IPS DF 6.9 (cell line): ENCODE results near the gene TUT1.

Experiments used
- DNase-seq: peaks from one replicate; pipeline ENCODE4 v3.0.0-alpha.2; 2013; ENCODE audit warnings: low read depth, low spot score
- H3K27ac ChIP-seq: one replicate; pipeline ENCODE4 v1.5.1; 2013; ENCODE audit warnings: low read length, control low read depth
- H3K27me3 ChIP-seq: 2 replicates; pipeline ENCODE4 v1.6.1; 2013; ENCODE audit warnings: mild to moderate bottlenecking, low read length; ENCODE audit not compliant: control insufficient read depth, insufficient read depth
- H3K36me3 ChIP-seq: 2 replicates; pipeline ENCODE4 v1.6.1; 2013; ENCODE audit warnings: low read length; ENCODE audit not compliant: control insufficient read depth, insufficient read depth
- H3K4me1 ChIP-seq: 2 replicates; pipeline ENCODE4 v1.6.1; 2013; ENCODE audit warnings: low read length; ENCODE audit not compliant: control insufficient read depth, insufficient read depth
- H3K4me3 ChIP-seq: 2 replicates; pipeline ENCODE4 v1.5.1; 2013; ENCODE audit warnings: mild to moderate bottlenecking, low read length
- H3K9me3 ChIP-seq: 2 replicates; pipeline ENCODE4 v1.6.1; 2013; ENCODE audit warnings: low read length, inconsistent platforms; ENCODE audit not compliant: control insufficient read depth, insufficient read depth
- WGBS: extraction: QIAGEN DNeasy Blood & Tissue Kit; methylation state at CpG from one replicate; pipeline ENCODE4 v1.1.7; 2013; ENCODE audit warnings: mixed read lengths, missing lambda C conversion rate; ENCODE audit not compliant: insufficient read length, insufficient coverage; 5-methylcytosine and 5-hydroxymethylcytosine counted together

Gene TUT1

GRCh38 chr11:62546929-62547625, 44.2 kb downstream of the TUT1 start:
- WGBS, result no CpG with 5 or more reads among the region's 40 CpGs
- no peaks in the 10 kb centered on the region for H3K36me3 ChIP-seq
- peak overlapping the region; percentile 59 for H3K4me3 ChIP-seq
- no peak overlapping the region for H3K27ac ChIP-seq
- peaks cover 38% of the 10 kb centered on the region for H3K27me3 ChIP-seq
- peaks cover 1% of the 10 kb centered on the region; the same call in 1 of the 2 replicates for H3K4me1 ChIP-seq
- H3K9me3 ChIP-seq, result no peaks in the 10 kb centered on the region
- no peak for DNase-seq

GRCh38 chr11:62546244-62546928, 44.9 kb downstream of the TUT1 start, which contains the start of gene AHNAK:
Gene AHNAK, minus strand, starts transcription at chr11:62546806. Its CDS starts 10,708 bp downstream, at chr11:62536098.
- no peaks in the 10 kb centered on the region for H3K36me3 ChIP-seq
- 0 out of 2 replicates have a peak, but pooled peaks cover 1% of the 10 kb centered on the region for H3K4me1 ChIP-seq
- DNase-seq, result no peak
- H3K27me3 ChIP-seq, result peaks cover 38% of the 10 kb centered on the region
- WGBS, result no CpG with 5 or more reads among the region's 69 CpGs
- H3K4me3 ChIP-seq, result peak within 1 kb of the TSS; percentile 59
- H3K27ac ChIP-seq, result no peak within 1 kb of the TSS
- H3K9me3 ChIP-seq, result no peaks in the 10 kb centered on the region

GRCh38 chr11:62545437-62546243, 45.7 kb downstream of the TUT1 start:
- Histone ChIP-seq H3K27ac (no peak overlapping the region), H3K27me3 (peaks cover 38% of the 10 kb centered on the region), H3K4me3 (peak overlapping the region; percentile 59; the same call in 1 of the 2 replicates), H3K36me3 (no peaks in the 10 kb centered on the region), H3K9me3 (no peaks in the 10 kb centered on the region), H3K4me1 (0 out of 2 replicates have a peak, but pooled peaks cover 1% of the 10 kb centered on the region)
- WGBS, result no CpG with 5 or more reads among the region's 59 CpGs
- no peak for DNase-seq

GRCh38 chr11:62544581-62545436, 46.5 kb downstream of the TUT1 start:
- H3K36me3 ChIP-seq, result no peaks in the 10 kb centered on the region
- no peak overlapping the region for H3K27ac ChIP-seq
- DNase-seq, result no peak
- no CpG with 5 or more reads among the region's 32 CpGs for WGBS
- 0 out of 2 replicates have a peak, but pooled peaks cover 1% of the 10 kb centered on the region for H3K4me1 ChIP-seq
- peaks cover 38% of the 10 kb centered on the region for H3K27me3 ChIP-seq
- no peaks in the 10 kb centered on the region for H3K9me3 ChIP-seq
- peak overlapping the region; percentile 59; the same call in 1 of the 2 replicates for H3K4me3 ChIP-seq

- no CpG with 5 or more reads among the region's 22 CpGs for WGBS
- no peak for DNase-seq
- H3K36me3 ChIP-seq, result no peaks in the 10 kb centered on the region
- H3K4me3 ChIP-seq, result no peak overlapping the region
- H3K27ac ChIP-seq, result no peak overlapping the region
- H3K4me1 ChIP-seq, result 0 out of 2 replicates have a peak, but pooled peaks cover 1% of the 10 kb centered on the region
- peaks cover 38% of the 10 kb centered on the region for H3K27me3 ChIP-seq
- H3K9me3 ChIP-seq, result no peaks in the 10 kb centered on the region
Observed at GRCh38 chr11:62543680-62544444, 47.5 kb downstream of the TUT1 start.

GRCh38 chr11:62542750-62543567, 48.4 kb downstream of the TUT1 start:
- Histone ChIP-seq H3K27ac (no peak overlapping the region), H3K4me3 (no peak overlapping the region), H3K36me3 (no peaks in the 10 kb centered on the region), H3K27me3 (peaks cover 36% of the 10 kb centered on the region), H3K9me3 (no peaks in the 10 kb centered on the region), H3K4me1 (0 out of 2 replicates have a peak, but pooled peaks cover 3% of the 10 kb centered on the region)
- no peak for DNase-seq
- no CpG with 5 or more reads among the region's 30 CpGs for WGBS

GRCh38 chr11:62542111-62542745, 49.1 kb downstream of the TUT1 start:
- Histone ChIP-seq H3K27ac (no peak overlapping the region), H3K36me3 (no peaks in the 10 kb centered on the region), H3K4me1 (0 out of 2 replicates have a peak, but pooled peaks cover 3% of the 10 kb centered on the region), H3K9me3 (no peaks in the 10 kb centered on the region), H3K27me3 (peaks cover 28% of the 10 kb centered on the region), H3K4me3 (no peak overlapping the region)
- no CpG with 5 or more reads among the region's 6 CpGs for WGBS
- no peak for DNase-seq

- no peak for DNase-seq
- Histone ChIP-seq H3K4me1 (peaks cover 3% of the 10 kb centered on the region; the same call in 1 of the 2 replicates), H3K27ac (no peak overlapping the region), H3K27me3 (peaks cover 25% of the 10 kb centered on the region), H3K36me3 (no peaks in the 10 kb centered on the region), H3K4me3 (no peak overlapping the region), H3K9me3 (no peaks in the 10 kb centered on the region)
- WGBS, result no CpG with 5 or more reads among the region's 16 CpGs
Observed at GRCh38 chr11:62540804-62541701, 50.3 kb downstream of the TUT1 start.
